ENCODE data around the gene PACSIN1.
A peak's percentile ranks its signal among the peaks of the same experiment; 100 is the strongest.
"Not testable (repeated sequence)": the region's sequence is repeated elsewhere in the genome, so short reads cannot be mapped to it uniquely, and the experiment has no call there.

Gene PACSIN1

GRCh38 chr6:34485321-34486060 lies 19.6 kb downstream of the PACSIN1 start:
- DNase-seq = no peak

GRCh38 chr6:34486106-34486740 lies 20.3 kb downstream of the PACSIN1 start:
- DNase-seq = no peak

GRCh38 chr6:34486886-34487285 lies 21.0 kb downstream of the PACSIN1 start:
- DNase-seq = not testable (repeated sequence)

DNA sequence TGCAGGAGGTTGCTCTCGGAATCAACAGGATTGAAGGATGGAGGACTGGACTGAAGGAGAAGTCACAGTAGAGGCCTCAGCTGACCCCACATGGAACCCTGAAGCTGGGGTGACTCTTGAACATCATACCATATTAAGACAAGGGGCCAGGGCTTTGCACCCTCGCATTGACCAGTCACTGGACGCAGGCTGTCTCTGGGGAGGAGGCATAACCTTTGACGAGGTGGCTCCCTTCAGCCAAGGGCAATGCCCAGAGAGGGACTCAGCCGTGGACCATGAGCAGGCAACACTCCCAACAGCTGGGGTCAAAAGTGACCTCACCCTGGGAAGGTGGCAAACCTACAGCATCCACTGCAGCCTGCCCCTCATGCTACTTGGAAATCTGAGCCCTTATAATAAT lies 21.7 kb downstream of the PACSIN1 start:
- DNase-seq = no peak

DNA sequence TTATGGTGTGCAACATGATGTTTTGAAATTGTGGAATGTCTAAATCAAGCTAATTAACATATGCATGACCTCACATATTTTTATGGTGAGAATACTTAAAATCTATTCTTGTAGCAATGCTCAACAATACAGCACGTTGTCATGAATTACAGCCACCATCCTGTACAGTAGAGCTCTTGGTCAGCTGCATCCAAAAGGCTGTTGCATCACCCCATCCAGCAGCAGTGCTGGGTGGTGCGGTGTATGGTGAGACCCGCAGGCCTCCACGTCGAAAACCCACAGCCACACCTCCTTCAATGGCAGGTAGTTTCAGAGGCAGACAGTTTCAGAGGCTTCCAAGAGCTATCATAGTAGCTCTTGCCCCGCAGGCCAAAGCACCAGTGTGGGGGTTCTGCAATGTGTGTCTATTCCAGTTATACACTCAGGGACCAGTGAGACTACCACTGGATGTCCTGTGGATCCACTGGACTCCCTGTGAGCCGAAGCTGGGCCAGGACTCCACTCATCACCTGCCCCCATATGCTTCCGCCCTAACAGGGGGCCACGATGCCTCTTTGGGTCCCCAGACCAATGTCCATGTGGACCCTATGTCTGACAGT lies 23.4 kb downstream of the PACSIN1 start:
- DNase-seq = peak; percentile 72

DNA sequence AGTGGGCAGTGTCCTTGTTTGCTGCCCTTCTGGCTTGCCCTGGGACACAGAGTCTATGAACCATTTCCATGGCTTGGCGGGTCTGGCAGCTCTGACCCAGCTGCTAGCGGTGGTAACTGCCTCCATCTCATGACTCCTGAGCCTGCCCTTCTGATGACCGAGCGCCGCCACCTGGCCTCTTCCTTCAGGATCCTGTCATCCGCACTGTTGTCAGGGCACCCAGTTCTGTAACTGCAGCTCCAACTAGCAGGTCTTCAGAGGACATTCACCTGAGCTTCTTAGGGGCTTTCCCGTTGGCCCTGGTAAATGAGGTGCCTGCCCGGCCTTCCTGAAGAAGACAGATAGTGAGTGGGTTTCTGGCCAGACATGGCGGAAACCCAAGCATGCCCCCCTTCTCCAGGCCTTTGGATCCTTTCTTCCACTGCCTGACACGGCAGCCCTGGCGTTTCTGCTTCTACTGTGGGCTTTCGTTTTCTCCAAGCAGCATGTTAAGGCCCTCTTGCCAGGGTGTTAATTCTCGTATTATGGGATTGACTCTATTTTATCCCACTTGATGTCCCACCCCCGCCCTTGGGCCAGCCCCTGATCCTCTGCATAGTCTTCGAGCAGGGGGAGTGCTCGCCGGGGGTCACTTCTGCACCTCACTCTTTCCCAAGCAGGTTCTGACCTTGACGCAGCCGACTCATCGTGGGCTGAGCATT lies 24.7 kb downstream of the PACSIN1 start:
- no peak for DNase-seq

- DNase-seq = peak; percentile 73
Measured at GRCh38 chr6:34491091-34491430, 25.2 kb downstream of the PACSIN1 start.

GRCh38 chr6:34493344-34493743 lies 27.5 kb downstream of the PACSIN1 start:
- DNase-seq = no peak

- no peak for DNase-seq
Measured at GRCh38 chr6:34494973-34495372, 29.1 kb downstream of the PACSIN1 start.

DNA sequence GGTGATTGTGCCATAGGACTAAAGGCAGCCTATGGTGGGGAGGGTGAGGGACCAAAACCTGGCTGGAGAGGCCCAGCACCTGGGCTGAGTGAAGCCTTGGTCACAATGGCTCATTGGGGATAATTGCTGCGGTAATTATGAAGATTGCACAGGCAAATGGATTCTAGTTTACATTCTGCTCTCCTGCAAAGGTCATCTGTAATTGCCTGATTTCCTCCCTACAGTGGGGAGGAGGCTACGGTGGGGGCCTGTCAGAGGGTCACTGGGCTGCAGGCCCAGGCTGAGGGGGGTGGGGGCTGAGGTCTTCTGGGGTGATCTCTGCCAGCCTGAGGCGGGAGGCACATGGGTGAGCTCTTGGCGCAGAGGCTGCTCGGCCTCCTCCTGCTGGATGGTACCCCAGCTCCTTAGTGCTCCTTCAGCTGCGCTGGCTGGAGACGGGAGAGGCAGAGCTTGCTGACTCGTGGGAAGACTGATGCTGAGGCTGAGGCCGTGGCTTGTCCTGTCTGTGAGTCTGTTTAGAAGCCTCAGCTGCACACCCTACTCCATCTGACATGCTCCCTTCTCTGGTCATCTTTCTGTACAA lies 30.3 kb downstream of the PACSIN1 start:
- DNase-seq = no peak

GRCh38 chr6:34497411-34497810 lies 31.5 kb downstream of the PACSIN1 start:
- no peak for DNase-seq

DNA sequence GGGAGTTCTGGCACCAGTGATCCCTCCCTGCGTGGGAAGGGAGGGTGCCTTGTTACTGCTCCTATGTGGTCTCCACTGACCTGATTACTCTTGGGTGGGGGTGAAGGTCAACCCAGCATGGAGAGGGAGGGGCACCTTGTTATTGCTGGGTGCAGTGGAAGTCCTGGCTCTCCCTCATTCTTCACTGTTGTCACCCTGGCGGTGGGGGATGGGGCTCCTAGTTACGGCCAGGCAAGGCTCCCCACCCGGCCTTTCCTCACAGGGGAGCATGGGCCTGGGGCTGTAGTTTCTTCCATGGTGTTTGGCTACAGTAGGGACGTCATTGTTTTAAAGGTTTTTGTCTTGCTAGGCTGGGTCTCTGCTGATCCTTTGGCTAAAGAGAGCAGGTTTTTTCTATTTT lies 40.8 kb downstream of the PACSIN1 start:
- DNase-seq = no peak

GRCh38 chr6:34508425-34508824 lies 42.5 kb downstream of the PACSIN1 start:
- no peak for DNase-seq

- no peak for DNase-seq
Measured at GRCh38 chr6:34509782-34510181, 43.9 kb downstream of the PACSIN1 start.

GRCh38 chr6:34510299-34510698 lies 44.4 kb downstream of the PACSIN1 start:
- no peak for DNase-seq

DNA sequence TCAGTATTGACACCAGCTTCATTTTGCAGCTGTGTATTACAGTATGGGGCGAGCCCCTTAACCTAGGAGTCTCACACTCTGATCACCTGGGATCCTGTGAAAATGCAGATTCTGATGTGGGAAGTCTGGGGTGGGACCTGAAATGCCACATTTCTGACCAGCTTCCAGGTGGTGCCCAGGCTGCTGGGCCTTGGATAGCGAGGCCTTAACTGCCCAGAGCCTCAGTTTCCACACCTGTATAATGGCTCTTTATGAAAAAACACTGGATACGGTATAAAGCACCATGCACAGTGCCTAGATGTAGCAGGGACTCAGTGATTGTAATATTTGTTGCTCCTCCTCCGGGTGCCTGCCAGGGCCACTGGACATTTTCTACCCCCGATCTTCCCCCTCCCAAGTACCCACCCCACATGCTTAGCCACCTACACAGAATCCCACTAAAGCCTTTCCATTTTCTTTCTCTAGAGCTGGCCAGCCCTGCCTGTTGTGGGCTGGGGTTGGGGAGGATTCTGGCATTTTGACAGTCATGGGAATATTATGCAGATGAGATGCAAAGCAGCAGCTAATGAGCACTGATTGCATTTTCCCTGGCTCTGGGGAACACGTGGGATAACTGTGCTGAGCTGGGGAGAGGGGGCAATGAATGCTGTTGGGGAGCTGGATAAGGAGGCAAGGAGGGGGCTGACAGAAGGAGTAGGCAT lies 45.5 kb downstream of the PACSIN1 start:
- DNase-seq = no peak

DNA sequence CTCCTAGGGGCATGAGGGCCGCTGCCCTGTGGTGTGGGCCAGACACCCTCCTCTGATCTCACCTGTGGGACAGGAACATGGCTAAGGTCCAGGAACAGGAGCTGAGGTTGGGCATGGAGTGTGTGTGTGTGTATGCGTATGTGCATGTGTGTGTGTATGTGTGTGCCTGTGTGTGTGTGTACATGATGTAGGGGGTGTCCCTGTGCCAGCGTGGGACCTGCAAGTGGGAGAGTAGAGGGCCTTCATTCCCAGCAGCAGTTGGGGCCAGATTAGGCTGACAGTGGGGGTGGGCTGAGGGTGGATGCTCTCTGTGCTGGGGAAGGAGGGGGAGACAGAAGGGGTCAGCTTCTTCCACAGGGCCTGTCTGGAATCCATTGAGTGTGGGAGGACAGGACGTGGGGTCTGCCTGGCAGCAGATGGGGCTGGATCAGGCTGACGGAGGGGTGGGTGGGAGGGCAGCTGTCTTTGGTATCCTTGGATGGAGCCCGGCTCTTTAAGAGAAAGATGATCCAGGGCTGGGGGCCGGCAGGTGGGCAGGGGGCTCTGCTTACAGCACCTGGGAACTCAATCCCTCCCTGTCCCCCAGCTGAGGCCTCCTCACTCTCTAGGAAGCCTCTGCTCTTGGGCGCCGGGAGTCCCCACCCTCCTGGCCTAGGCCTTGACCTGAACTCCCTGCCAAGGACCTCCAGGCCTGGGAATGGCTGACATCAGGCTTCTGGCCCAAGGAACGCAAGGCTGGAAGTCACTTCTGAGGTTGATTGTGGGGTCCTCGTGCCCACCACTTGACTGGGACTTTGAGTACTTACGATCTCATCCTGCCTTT lies 46.2 kb downstream of the PACSIN1 start:
- DNase-seq = no peak

DNA sequence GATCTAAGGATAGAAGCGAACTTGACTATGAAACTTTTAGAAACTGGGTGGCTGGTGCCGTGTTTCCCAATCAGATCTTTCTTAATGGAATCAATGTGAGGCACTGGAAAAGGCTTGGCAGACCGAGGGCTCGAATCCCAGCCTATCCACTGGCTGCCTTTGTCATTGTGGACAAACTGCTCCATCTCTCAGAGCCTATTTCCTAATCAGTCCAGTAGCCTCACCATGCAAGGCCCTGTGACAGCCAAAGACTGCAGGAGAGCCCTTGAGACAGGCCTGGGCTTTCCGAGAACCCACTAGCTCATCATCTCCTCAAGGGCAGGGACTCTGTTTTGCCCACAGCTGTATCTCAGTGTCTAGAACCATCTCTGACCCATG lies 46.9 kb downstream of the PACSIN1 start:
- DNase-seq = no peak

DNA sequence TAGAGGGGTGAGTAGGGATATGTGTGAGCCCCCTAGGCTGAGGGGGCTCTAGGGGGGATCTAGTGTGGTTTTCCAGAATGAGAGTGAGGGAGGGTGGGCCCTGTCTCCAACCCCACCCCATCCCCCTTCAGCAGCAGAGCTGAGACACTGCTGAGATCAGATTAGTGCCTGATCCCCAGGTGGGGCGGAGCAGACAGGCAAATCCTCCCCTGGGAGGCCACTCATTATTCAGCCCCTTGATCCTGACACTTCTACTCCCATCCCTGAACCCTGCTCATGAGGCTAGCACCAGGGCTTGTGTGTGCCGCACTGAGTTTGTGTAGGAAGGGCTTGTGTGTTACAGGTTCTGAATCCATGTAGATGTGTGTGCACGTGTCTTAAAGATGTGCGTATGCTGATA lies 47.8 kb downstream of the PACSIN1 start:
- no peak for DNase-seq

DNA sequence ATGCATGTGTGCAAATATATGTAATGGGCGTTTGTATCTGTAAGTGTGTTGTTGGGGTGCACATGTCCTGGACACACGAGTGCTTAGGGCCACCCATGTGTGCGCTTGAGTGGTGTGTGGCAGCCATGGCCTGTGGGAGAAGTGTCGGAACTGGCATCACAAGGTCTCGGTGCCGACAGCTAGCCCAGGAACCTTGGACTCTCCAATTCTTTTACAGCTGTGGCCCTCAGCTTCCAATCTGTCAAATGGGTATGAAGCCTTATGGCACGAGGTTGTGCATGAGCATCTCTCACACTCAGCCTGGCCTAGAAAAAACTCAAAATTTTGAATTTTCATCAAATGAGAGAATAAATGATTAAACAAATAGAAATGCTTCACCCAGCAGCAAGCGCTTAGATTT lies 48.2 kb downstream of the PACSIN1 start:
- DNase-seq = no peak

DNA sequence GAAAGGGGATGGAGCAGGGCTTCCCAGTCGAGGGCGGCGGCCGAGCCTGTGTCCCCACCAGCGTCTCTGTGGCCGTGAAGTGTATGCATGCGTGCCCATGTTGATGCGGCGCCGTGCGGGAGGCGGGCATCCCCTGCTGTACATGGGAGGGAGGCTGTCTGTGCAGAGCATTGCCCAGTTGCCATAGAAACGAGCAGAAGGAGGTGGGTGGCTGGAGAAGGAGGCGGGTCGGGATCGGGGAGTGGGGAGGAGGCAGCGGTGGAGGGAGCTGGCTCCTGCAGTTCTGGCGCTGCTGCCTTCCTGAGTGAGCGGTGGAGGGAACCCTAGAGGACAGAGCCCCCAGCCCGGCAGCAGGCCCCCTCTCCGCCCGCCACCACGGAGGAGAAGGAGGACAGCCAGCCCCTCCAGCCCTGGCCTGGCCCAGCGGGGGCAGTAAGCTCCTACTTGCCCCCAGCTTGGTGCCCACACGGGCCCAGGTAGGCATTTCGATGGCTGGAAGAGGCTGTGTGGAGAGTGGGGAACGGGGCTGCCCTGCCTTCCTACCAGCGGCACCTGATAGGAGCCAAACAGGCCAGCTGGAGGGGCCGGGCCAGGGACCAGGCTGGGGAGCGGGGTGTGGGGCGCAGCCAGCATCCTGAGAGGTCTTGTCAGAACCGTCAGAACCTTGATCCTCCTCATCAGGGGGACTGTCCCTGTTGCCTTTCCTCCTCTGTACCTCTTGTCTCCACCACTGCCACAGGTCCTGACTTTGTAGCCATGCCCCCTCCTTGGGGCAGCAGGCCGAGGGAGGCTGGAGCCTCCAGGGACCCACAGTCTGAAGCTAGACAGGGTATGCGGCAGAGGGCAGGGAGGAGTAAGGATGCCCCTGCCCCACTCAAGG lies 49.0 kb downstream of the PACSIN1 start:
- DNase-seq = peak; percentile 44
